Liver (tissue), 9 donors: ENCODE data around the gene ABHD17A. TPM values are rescaled to one million over a fixed set of nuclear protein-coding genes. Genes with fewer than 3 reads are reported as not detected.

Source experiments
- DNase-seq: peaks from one replicate; pipeline ENCODE4 v3.0.0-alpha.2; 2017; ENCODE audit warnings: low spot score
- H3K27ac ChIP-seq, 2 donors: one replicate each; pipeline ENCODE4 v1.7.0; 2013; ENCODE audit warnings: inconsistent platforms in 2 of 2, low read length in 2 of 2, control low read depth in 1 of 2, low read depth in 1 of 2, mild to moderate bottlenecking in 1 of 2
- H3K27me3 ChIP-seq, 4 donors: one replicate each; pipeline versions ENCODE4 v1.6.1 to v1.7.0; 2013; ENCODE audit warnings: low read length in 3 of 4, inconsistent platforms in 1 of 4, mild to moderate bottlenecking in 1 of 4, moderate library complexity in 1 of 4; ENCODE audit not compliant: control insufficient read depth in 4 of 4, insufficient read depth in 4 of 4
- H3K36me3 ChIP-seq, 4 donors: one replicate each; pipeline versions ENCODE4 v1.6.1 to v1.7.0; 2013; ENCODE audit warnings: low read length in 3 of 4, mild to moderate bottlenecking in 3 of 4, low read depth in 1 of 4, moderate library complexity in 1 of 4; ENCODE audit not compliant: control insufficient read depth in 4 of 4, insufficient read depth in 3 of 4
- H3K4me1 ChIP-seq, 4 donors: one replicate each; pipeline versions ENCODE4 v1.6.1 to v1.7.0; 2013; ENCODE audit warnings: low read length in 3 of 4, mild to moderate bottlenecking in 3 of 4, moderate library complexity in 1 of 4; ENCODE audit not compliant: control insufficient read depth in 4 of 4, insufficient read depth in 4 of 4
- H3K4me3 ChIP-seq, 3 donors: one replicate each; pipeline versions ENCODE4 v1.6.1 to v1.7.0; 2013; ENCODE audit warnings: low read length in 3 of 3, control low read depth in 1 of 3, low read depth in 1 of 3, mild to moderate bottlenecking in 1 of 3
- H3K9ac ChIP-seq, 2 donors: one replicate each; pipeline ENCODE4 v1.7.0; 2013; ENCODE audit warnings: low read length in 2 of 2, mild to moderate bottlenecking in 2 of 2, moderate library complexity in 2 of 2, control low read depth in 1 of 2, low read depth in 1 of 2
- H3K9me3 ChIP-seq, 4 donors: one replicate each; pipeline versions ENCODE4 v1.6.1 to v1.7.0; 2013; ENCODE audit warnings: low read length in 3 of 4; ENCODE audit not compliant: control insufficient read depth in 4 of 4
- EGR1 ChIP-seq, 2 donors: IDR thresholded peaks; 2 replicates each; pipeline ENCODE4 v1.6.1; 2016 to 2018; ENCODE audit warnings: antibody characterized with exemption in 2 of 2, low read depth in 2 of 2
- FOXA1 ChIP-seq: IDR thresholded peaks from 2 replicates; pipeline ENCODE4 v1.6.1; 2016; ENCODE audit warnings: antibody characterized with exemption
- FOXA2 ChIP-seq: IDR thresholded peaks from 2 replicates; pipeline ENCODE4 v1.6.1; 2016; ENCODE audit warnings: antibody characterized with exemption
- GABPA ChIP-seq, 2 donors: IDR thresholded peaks in 1 of 2; conservative IDR thresholded peaks in 1 of 2; 2 replicates each; pipeline ENCODE4 v1.6.1; 2016; ENCODE audit warnings: antibody characterized with exemption in 2 of 2, mild to moderate bottlenecking in 1 of 2, moderate library complexity in 1 of 2
- HNF4A ChIP-seq, 2 donors: conservative IDR thresholded peaks; 2 replicates each; pipeline ENCODE4 v1.6.1; 2016; ENCODE audit warnings: antibody characterized with exemption in 2 of 2, mild to moderate bottlenecking in 2 of 2
- HNF4G ChIP-seq: IDR thresholded peaks from 2 replicates; pipeline ENCODE4 v1.6.1; 2016; ENCODE audit warnings: antibody characterized with exemption
- JUND ChIP-seq, 2 donors: IDR thresholded peaks; 2 replicates each; pipeline ENCODE4 v1.6.1; 2016; ENCODE audit warnings: antibody characterized with exemption in 2 of 2
- MAX ChIP-seq: IDR thresholded peaks from 2 replicates; pipeline ENCODE4 v1.6.1; 2016; ENCODE audit warnings: antibody characterized with exemption
- NR2F2 ChIP-seq: IDR thresholded peaks from 2 replicates; pipeline ENCODE4 v1.6.1; 2016; ENCODE audit warnings: antibody characterized with exemption
- RAD21 ChIP-seq, 2 donors: IDR thresholded peaks; 2 replicates each; pipeline ENCODE4 v1.6.1; 2016; ENCODE audit warnings: antibody characterized with exemption in 2 of 2, mild to moderate bottlenecking in 2 of 2
- RXRA ChIP-seq, 2 donors: IDR thresholded peaks; 2 replicates each; pipeline ENCODE4 v1.6.1; 2017 to 2018; ENCODE audit warnings: antibody characterized with exemption in 2 of 2, mild to moderate bottlenecking in 1 of 2
- SP1 ChIP-seq: IDR thresholded peaks from 2 replicates; pipeline ENCODE4 v1.6.1; 2018; ENCODE audit warnings: antibody characterized with exemption, mild to moderate bottlenecking
- TAF1 ChIP-seq: conservative IDR thresholded peaks from 2 replicates; pipeline ENCODE4 v1.6.1; 2016; ENCODE audit warnings: antibody characterized with exemption, mild to moderate bottlenecking
- YY1 ChIP-seq: IDR thresholded peaks from 2 replicates; pipeline ENCODE4 v1.6.1; 2016; ENCODE audit warnings: antibody characterized with exemption, mild to moderate bottlenecking
- ZBTB33 ChIP-seq: IDR thresholded peaks from 2 replicates; pipeline ENCODE4 v1.6.1; 2016; ENCODE audit warnings: antibody characterized with exemption
- WGBS: extraction: QIAGEN DNeasy Blood & Tissue Kit; methylation state at CpG from one replicate; pipeline ENCODE4 v1.1.7; 2013; 5-methylcytosine and 5-hydroxymethylcytosine counted together
- polyA plus RNA-seq, 2 donors: library from polyadenylated mRNA; stranded (reverse) in 1 of 2; unstranded in 1 of 2; fragments of 200-250 nt in 1 of 2; fragments of >200 nt in 1 of 2; fragmentation: Nextera tagmentation in 1 of 2; extraction: Ambion mirVana in 1 of 2; gene quantifications; one replicate each; pipeline versions ENCODE4 v1.2.1 to v1.2.3, GENCODE V29; 2013 to 2015
- total RNA-seq, 2 donors: library from RNA; depleted of rRNA; stranded (reverse); fragments of >200 nt; gene quantifications; one replicate each; pipeline ENCODE4 v1.2.3, GENCODE V29; 2014
- TF ChIP-seq, protein P1 (sequence below): IDR thresholded peaks from 2 replicates; pipeline ENCODE4 v1.6.1; 2016; ENCODE audit warnings: antibody characterized with exemption
- TF ChIP-seq, protein P2 (sequence below): IDR thresholded peaks from 2 replicates; pipeline ENCODE4 v1.6.1; 2016; ENCODE audit warnings: antibody characterized with exemption, mild to moderate bottlenecking
- TF ChIP-seq, protein P3 (sequence below): fragments of 150-350 bp; IDR thresholded peaks from 2 replicates; pipeline ENCODE4 v1.5.1; 2017; ENCODE audit warnings: improper control_type of control experiment, low read depth, low read length; ENCODE audit not compliant: missing input control
- donor health status: healthy.
- donor health status: healthy.
- donor health status: healthy.
- donor health status: healthy.
- donor health status: healthy.

Gene ABHD17A
- total and polyA plus RNA-seq, 4 donors, result 8.1 to 30.2 (median 27.0) TPM

GRCh38 chr19:1849132-1849474 lies 36.2 kb downstream of the ABHD17A start:
- no peak for TF ChIP-seq TAF1
- TF ChIP-seq HNF4G, result no peak
- no peak for TF ChIP-seq RXRA (IDR thresholded peaks at IDR 0.05)
- TF ChIP-seq, protein P1, sequence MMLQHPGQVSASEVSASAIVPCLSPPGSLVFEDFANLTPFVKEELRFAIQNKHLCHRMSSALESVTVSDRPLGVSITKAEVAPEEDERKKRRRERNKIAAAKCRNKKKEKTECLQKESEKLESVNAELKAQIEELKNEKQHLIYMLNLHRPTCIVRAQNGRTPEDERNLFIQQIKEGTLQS, result no peak
- no peak for TF ChIP-seq FOXA2
- no peak for TF ChIP-seq RAD21 (IDR thresholded peaks at IDR 0.05)
- TF ChIP-seq, protein P2, sequence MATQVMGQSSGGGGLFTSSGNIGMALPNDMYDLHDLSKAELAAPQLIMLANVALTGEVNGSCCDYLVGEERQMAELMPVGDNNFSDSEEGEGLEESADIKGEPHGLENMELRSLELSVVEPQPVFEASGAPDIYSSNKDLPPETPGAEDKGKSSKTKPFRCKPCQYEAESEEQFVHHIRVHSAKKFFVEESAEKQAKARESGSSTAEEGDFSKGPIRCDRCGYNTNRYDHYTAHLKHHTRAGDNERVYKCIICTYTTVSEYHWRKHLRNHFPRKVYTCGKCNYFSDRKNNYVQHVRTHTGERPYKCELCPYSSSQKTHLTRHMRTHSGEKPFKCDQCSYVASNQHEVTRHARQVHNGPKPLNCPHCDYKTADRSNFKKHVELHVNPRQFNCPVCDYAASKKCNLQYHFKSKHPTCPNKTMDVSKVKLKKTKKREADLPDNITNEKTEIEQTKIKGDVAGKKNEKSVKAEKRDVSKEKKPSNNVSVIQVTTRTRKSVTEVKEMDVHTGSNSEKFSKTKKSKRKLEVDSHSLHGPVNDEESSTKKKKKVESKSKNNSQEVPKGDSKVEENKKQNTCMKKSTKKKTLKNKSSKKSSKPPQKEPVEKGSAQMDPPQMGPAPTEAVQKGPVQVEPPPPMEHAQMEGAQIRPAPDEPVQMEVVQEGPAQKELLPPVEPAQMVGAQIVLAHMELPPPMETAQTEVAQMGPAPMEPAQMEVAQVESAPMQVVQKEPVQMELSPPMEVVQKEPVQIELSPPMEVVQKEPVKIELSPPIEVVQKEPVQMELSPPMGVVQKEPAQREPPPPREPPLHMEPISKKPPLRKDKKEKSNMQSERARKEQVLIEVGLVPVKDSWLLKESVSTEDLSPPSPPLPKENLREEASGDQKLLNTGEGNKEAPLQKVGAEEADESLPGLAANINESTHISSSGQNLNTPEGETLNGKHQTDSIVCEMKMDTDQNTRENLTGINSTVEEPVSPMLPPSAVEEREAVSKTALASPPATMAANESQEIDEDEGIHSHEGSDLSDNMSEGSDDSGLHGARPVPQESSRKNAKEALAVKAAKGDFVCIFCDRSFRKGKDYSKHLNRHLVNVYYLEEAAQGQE, result no peak
- TF ChIP-seq YY1, result no peak
- TF ChIP-seq EGR1 (IDR thresholded peaks at IDR 0.05; ENCODE audit: low read depth in 2 of 2), result no peak
- 59% methylated on average over 5 of the region's 5 CpGs for WGBS
- H3K27ac ChIP-seq, result peak overlapping the region; percentile 99 to 100
- peaks cover 13 to 48% (median 41%) of the 10 kb centered on the region in 4 donors for H3K4me1 ChIP-seq
- no peaks in the 10 kb centered on the region for H3K9me3 ChIP-seq
- no peaks in the 10 kb centered on the region for H3K36me3 ChIP-seq
- no peaks in the 10 kb centered on the region for H3K27me3 ChIP-seq
- no peak overlapping the region for H3K9ac ChIP-seq
- H3K4me3 ChIP-seq, result no peak overlapping the region
- DNase-seq, result no peak

DNA sequence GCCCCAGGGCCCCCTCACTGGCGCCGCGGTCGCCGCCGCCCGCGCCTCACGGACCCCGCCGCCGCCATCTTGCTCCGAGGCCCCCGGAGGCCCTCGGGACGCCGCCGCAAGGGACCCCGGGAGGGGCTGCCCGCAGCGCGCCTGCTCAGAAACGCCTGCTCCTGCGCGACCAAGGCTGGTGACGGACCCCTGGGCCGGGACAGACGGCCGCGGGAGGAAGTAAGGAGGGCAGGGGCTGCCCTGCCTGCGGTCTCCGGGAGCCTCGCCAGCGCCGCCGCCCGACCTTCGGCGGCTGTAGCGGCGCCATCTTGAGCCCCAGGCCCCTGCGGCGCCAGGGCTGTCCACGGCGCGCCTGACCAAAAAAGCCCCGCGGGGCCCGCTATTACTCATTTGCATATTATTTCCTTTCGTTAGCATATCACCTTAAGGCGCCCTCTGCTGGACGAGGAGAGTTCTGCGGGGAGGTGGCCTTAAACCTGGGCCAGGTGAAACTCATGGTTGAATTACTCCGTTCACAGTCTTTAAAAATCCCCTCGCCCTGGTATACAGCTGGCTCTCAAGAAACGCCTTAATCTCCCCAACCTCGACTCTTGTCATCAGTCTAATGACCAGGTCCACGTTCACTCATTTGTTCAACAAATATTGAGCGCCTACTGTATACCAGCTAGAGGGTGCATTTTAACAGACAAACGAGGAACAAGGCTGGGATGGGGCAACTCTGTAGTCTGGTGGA lies 36.7 kb downstream of the ABHD17A start, which contains the start of gene REXO1:
REXO1 (minus strand) TSS at position 85 of the 733 bp plus-strand sequence. CDS start 125 bp downstream, outside the sequence.
- WGBS, result 2% methylated on average over 60 of the region's 60 CpGs
- peak; percentile 98 for DNase-seq
- Histone ChIP-seq H3K4me3 (peak within 1 kb of the TSS; percentile 94 to 99 (median 99)), H3K4me1 (peaks cover 8 to 51% (median 45%) of the 10 kb centered on the region in 4 donors), H3K9ac (peak within 1 kb of the TSS; percentile 93 to 94), H3K9me3 (no peaks in the 10 kb centered on the region), H3K27ac (peak within 1 kb of the TSS; percentile 99 to 100), H3K27me3 (no peaks in the 10 kb centered on the region), H3K36me3 (no peaks in the 10 kb centered on the region)
- TF ChIP-seq GABPA (IDR thresholded peaks at IDR 0.05 in 1 of 2, conservative IDR thresholded peaks at IDR 0.05 in 1 of 2), result no peak
- TF ChIP-seq HNF4A (conservative IDR thresholded peaks at IDR 0.05), result peak in 1 of 2 donors; percentile 14
- no peak for TF ChIP-seq FOXA1
- TF ChIP-seq SP1, result peak; percentile 49
- peak; percentile 72 for TF ChIP-seq TAF1
- TF ChIP-seq MAX, result no peak
- peak; percentile 81 to 84 for TF ChIP-seq RAD21 (IDR thresholded peaks at IDR 0.05)
- no peak for TF ChIP-seq JUND (IDR thresholded peaks at IDR 0.05)
- peak; percentile 94 for TF ChIP-seq YY1
- TF ChIP-seq, protein P2, result no peak
- peak; percentile 11 for TF ChIP-seq HNF4G
- TF ChIP-seq, protein P3, sequence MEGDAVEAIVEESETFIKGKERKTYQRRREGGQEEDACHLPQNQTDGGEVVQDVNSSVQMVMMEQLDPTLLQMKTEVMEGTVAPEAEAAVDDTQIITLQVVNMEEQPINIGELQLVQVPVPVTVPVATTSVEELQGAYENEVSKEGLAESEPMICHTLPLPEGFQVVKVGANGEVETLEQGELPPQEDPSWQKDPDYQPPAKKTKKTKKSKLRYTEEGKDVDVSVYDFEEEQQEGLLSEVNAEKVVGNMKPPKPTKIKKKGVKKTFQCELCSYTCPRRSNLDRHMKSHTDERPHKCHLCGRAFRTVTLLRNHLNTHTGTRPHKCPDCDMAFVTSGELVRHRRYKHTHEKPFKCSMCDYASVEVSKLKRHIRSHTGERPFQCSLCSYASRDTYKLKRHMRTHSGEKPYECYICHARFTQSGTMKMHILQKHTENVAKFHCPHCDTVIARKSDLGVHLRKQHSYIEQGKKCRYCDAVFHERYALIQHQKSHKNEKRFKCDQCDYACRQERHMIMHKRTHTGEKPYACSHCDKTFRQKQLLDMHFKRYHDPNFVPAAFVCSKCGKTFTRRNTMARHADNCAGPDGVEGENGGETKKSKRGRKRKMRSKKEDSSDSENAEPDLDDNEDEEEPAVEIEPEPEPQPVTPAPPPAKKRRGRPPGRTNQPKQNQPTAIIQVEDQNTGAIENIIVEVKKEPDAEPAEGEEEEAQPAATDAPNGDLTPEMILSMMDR, result peak; percentile 97
- no peak for TF ChIP-seq NR2F2
- peak in 1 of 2 donors; percentile 50 for TF ChIP-seq RXRA (IDR thresholded peaks at IDR 0.05)
- no peak for TF ChIP-seq ZBTB33
